Common myeloid progenitor, CD34-positive (primary cell): ENCODE measurements around the gene TRPM4.
A peak's percentile ranks its signal among the peaks of the same experiment; 100 is the strongest.

Experiments
- CTCF ChIA-PET: fragments of 350-600 bp; sonication (Branson Sonifier 250); formaldehyde crosslinking; loops from one replicate; lab custom pipeline; 2021; ENCODE audit warnings: antibody characterized with exemption; lab: Charles Lee
- POLR2A ChIA-PET: fragments of 350-600 bp; sonication (Branson Sonifier 250); formaldehyde crosslinking; loops from one replicate; lab custom pipeline; 2021; ENCODE audit warnings: antibody characterized with exemption; lab: Charles Lee
- DNase-seq, 3 donors: peaks; one replicate each; pipeline versions ENCODE4 v3.0.0 to v3.0.0-alpha.2; 2013
- H3K27ac ChIP-seq, 2 experiments: 1 replicate in 1 of 2; 2 replicates in 1 of 2; pipeline ENCODE4 v1.7.0; 2013; ENCODE audit warnings: inconsistent platforms in 2 of 2, low read length in 2 of 2, mild to moderate bottlenecking in 2 of 2, low read depth in 1 of 2, moderate library complexity in 1 of 2; ENCODE audit not compliant: severe bottlenecking in 2 of 2, insufficient read depth in 1 of 2, poor library complexity in 1 of 2
- H3K27me3 ChIP-seq, 5 experiments: replicated peaks in 2 of 5; 1 replicate in 3 of 5; 2 replicates in 2 of 5; pipeline versions ENCODE4 v1.6.1 to v1.7.0; 2013; ENCODE audit warnings: low read length in 4 of 5, mild to moderate bottlenecking in 2 of 5, moderate library complexity in 2 of 5, inconsistent platforms in 1 of 5; ENCODE audit not compliant: insufficient read depth in 5 of 5, control insufficient read depth in 4 of 5
- H3K36me3 ChIP-seq, 4 experiments: 1 replicate in 2 of 4; 2 replicates in 2 of 4; pipeline versions ENCODE4 v1.6.1 to v1.7.0; 2013; ENCODE audit warnings: low read length in 3 of 4, control low read depth in 1 of 4, mild to moderate bottlenecking in 1 of 4; ENCODE audit not compliant: control insufficient read depth in 4 of 4, insufficient read depth in 4 of 4
- H3K4me1 ChIP-seq, 4 experiments: 1 replicate in 3 of 4; 2 replicates in 1 of 4; pipeline versions ENCODE4 v1.6.1 to v1.7.1; 2013; ENCODE audit warnings: low read length in 3 of 4, mild to moderate bottlenecking in 3 of 4, control low read depth in 1 of 4, inconsistent platforms in 1 of 4, moderate library complexity in 1 of 4; ENCODE audit not compliant: control insufficient read depth in 4 of 4, insufficient read depth in 4 of 4; ENCODE audit errors: control extremely low read depth in 1 of 4
- H3K4me3 ChIP-seq, 7 experiments: 1 replicate in 4 of 7; 2 replicates in 3 of 7; pipeline versions ENCODE4 v1.5.1 to v1.7.0; 2013; ENCODE audit warnings: mild to moderate bottlenecking in 7 of 7, low read length in 6 of 7, moderate library complexity in 6 of 7, inconsistent platforms in 2 of 7, low read depth in 2 of 7, control low read depth in 1 of 7; ENCODE audit not compliant: insufficient read depth in 4 of 7, control insufficient read depth in 1 of 7; ENCODE audit errors: extremely low read depth in 1 of 7
- H3K9me3 ChIP-seq, 5 experiments: 1 replicate in 4 of 5; 2 replicates in 1 of 5; pipeline versions ENCODE4 v1.6.1 to v1.7.1; 2013; ENCODE audit warnings: low read length in 4 of 5, mild to moderate bottlenecking in 2 of 5, inconsistent platforms in 1 of 5, low read depth in 1 of 5, moderate library complexity in 1 of 5; ENCODE audit not compliant: control insufficient read depth in 4 of 5, insufficient read depth in 2 of 5; ENCODE audit errors: control extremely low read depth in 1 of 5
- WGBS: methylation state at CpG from one replicate; pipeline ENCODE4 v1.1.5; 2013; ENCODE audit not compliant: insufficient coverage; 5-methylcytosine and 5-hydroxymethylcytosine counted together

TRPM4 gene

GRCh38 chr19:49113762-49114629 lies 43.6 kb upstream of the TRPM4 start, which contains the start of gene LIN7B:
LIN7B (plus strand) TSS chr19:49114370; CDS start chr19:49114405, 35 bp downstream.
- Histone ChIP-seq H3K27me3 (no peaks in the 10 kb centered on the region), H3K4me3 (peak within 1 kb of the TSS; percentile 58 to 86 (median 72))
- WGBS = under 1% methylated on average over 51 of the region's 66 CpGs

GRCh38 chr19:49114630-49115363 lies 42.8 kb upstream of the TRPM4 start:
- ChIA-PET CTCF (interaction anchor here (0.6 to 2.7 kb wide), 14 partner anchors 9 to 364 kb away, joined by 3 to 21 read pairs (median 6); no protein-coding TSS in a partner anchor), POLR2A (interaction anchor here (0.6 to 1.9 kb wide), 4 partner anchors 10 to 35 kb away, joined by 3 to 13 read pairs (median 4); no protein-coding TSS in a partner anchor)
- H3K9me3 ChIP-seq = no peaks in the 10 kb centered on the region
- WGBS = 11% methylated on average over 59 of the region's 68 CpGs
- H3K4me1 ChIP-seq = peaks cover 2 to 46% (median 33%) of the 10 kb centered on the region in 4 experiments
- no peak overlapping the region for H3K27ac ChIP-seq
- peak overlapping the region; percentile 58 to 86 (median 72) for H3K4me3 ChIP-seq
- peaks cover 0 to 3% (median under 1%) of the 10 kb centered on the region in 5 experiments for H3K27me3 ChIP-seq
- peaks cover 0 to 2% (median under 1%) of the 10 kb centered on the region in 4 experiments for H3K36me3 ChIP-seq
- DNase-seq = peak; percentile 59 to 74 (median 61)

More at GRCh38 chr19:49113762-49114629, 43.6 kb upstream of the TRPM4 start, which contains the start of gene LIN7B:
- Histone ChIP-seq H3K9me3 (no peaks in the 10 kb centered on the region), H3K4me1 (peaks cover 2 to 41% (median 28%) of the 10 kb centered on the region in 4 experiments), H3K27ac (no peak within 1 kb of the TSS), H3K36me3 (peaks cover 2 to 9% (median 8%) of the 10 kb centered on the region in 4 experiments)
- ChIA-PET POLR2A (interaction anchor here (0.6 to 1.9 kb wide), 4 partner anchors 11 to 36 kb away, joined by 3 to 13 read pairs (median 4); no protein-coding TSS in a partner anchor), CTCF (interaction anchor here (0.7 to 2.7 kb wide), 17 partner anchors 9 to 94 kb away, joined by 3 to 21 read pairs (median 5); partner anchors contain the start of gene HRC)
- peak; percentile 67 to 84 (median 78) for DNase-seq

- Histone ChIP-seq H3K9me3 (no peaks in the 10 kb centered on the region), H3K4me1 (peaks cover 2 to 49% (median 40%) of the 10 kb centered on the region in 4 experiments), H3K27me3 (peaks cover 0 to 19% (median 11%) of the 10 kb centered on the region in 5 experiments), H3K36me3 (no peaks in the 10 kb centered on the region), H3K4me3 (no peak overlapping the region), H3K27ac (no peak overlapping the region)
- ChIA-PET POLR2A (no interaction called here), CTCF (interaction anchor here (1.3 to 2.3 kb wide), 3 partner anchors 10 to 19 kb away, joined by 5 to 10 read pairs (median 6); no protein-coding TSS in a partner anchor)
- DNase-seq = peak in 2 of 3 donors; percentile 63
- WGBS = no CpG with 5 or more reads among the region's 1 CpG
Measured at GRCh38 chr19:49116544-49116943, 41.0 kb upstream of the TRPM4 start.

GRCh38 chr19:49117677-49118564 lies 39.7 kb upstream of the TRPM4 start:
- 76% methylated on average over 23 of the region's 26 CpGs for WGBS
- H3K27me3 ChIP-seq = peaks cover 0 to 22% (median 11%) of the 10 kb centered on the region in 5 experiments
- no peaks in the 10 kb centered on the region for H3K36me3 ChIP-seq
- H3K4me3 ChIP-seq = peak overlapping the region; percentile 45 to 81 (median 64)
- ChIA-PET POLR2A (no interaction called here), CTCF (interaction anchor here (1.1 to 2.3 kb wide), 3 partner anchors 10 to 81 kb away, joined by 3 to 10 read pairs (median 5); no protein-coding TSS in a partner anchor)
- peak overlapping the region in 1 of 2 experiments; percentile 89 for H3K27ac ChIP-seq
- H3K9me3 ChIP-seq = no peaks in the 10 kb centered on the region
- no peak for DNase-seq
- H3K4me1 ChIP-seq = peaks cover 2 to 49% (median 40%) of the 10 kb centered on the region in 4 experiments

- under 1% methylated on average over 58 of the region's 85 CpGs for WGBS
- peaks cover 0 to 22% (median 11%) of the 10 kb centered on the region in 5 experiments for H3K27me3 ChIP-seq
- no peaks in the 10 kb centered on the region for H3K36me3 ChIP-seq
- peaks cover 2 to 46% (median 33%) of the 10 kb centered on the region in 4 experiments for H3K4me1 ChIP-seq
- H3K9me3 ChIP-seq = no peaks in the 10 kb centered on the region
- peak; percentile 95 to 98 (median 97) for DNase-seq
- ChIA-PET POLR2A (no interaction called here), CTCF (interaction anchor here (1.7 to 2.3 kb wide), 2 partner anchors 9 to 80 kb away, joined by 5 to 10 read pairs; no protein-coding TSS in a partner anchor)
- H3K4me3 ChIP-seq = peak within 1 kb of the TSS; percentile 45 to 81 (median 64)
- peak within 1 kb of the TSS; percentile 25 to 89 for H3K27ac ChIP-seq
Measured at GRCh38 chr19:49118565-49119410, 38.8 kb upstream of the TRPM4 start, which contains the start of gene C19orf73. C19orf73 (minus strand) TSS chr19:49119143; CDS start chr19:49119022, 121 bp downstream.
